C4-2B (cell line): ENCODE measurements around the gene SLC39A5.

Source experiments
- ZFX ChIP-seq: fragments of 450-650 bp; IDR thresholded peaks from 2 replicates; pipeline ENCODE4 v1.6.1; 2017
- TF ChIP-seq, protein P1 (sequence below): fragments of 450-650 bp; conservative IDR thresholded peaks from 2 replicates; pipeline ENCODE4 v1.5.1; 2017; ENCODE audit warnings: mild to moderate bottlenecking

DNA sequence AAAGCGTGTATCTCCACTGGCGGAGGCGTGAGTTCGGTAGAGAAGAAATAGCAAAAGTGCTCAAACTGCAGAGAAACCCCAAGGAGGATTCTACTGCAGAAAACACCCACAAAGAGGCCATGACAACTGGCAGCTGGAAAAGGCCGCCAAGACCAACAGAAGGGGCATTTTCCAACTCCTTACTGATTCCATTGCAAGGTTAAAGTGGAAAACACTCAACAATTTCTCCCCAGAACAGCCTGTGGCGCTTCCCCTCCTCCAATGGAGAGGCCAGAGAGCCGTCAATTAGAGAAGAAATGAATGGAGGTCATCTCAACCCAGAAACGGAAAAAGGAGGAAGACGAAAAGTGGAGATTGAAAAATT, 29.0 kb downstream of the SLC39A5 start:
- TF ChIP-seq, protein P1, sequence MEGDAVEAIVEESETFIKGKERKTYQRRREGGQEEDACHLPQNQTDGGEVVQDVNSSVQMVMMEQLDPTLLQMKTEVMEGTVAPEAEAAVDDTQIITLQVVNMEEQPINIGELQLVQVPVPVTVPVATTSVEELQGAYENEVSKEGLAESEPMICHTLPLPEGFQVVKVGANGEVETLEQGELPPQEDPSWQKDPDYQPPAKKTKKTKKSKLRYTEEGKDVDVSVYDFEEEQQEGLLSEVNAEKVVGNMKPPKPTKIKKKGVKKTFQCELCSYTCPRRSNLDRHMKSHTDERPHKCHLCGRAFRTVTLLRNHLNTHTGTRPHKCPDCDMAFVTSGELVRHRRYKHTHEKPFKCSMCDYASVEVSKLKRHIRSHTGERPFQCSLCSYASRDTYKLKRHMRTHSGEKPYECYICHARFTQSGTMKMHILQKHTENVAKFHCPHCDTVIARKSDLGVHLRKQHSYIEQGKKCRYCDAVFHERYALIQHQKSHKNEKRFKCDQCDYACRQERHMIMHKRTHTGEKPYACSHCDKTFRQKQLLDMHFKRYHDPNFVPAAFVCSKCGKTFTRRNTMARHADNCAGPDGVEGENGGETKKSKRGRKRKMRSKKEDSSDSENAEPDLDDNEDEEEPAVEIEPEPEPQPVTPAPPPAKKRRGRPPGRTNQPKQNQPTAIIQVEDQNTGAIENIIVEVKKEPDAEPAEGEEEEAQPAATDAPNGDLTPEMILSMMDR: no peak; the same call in 1 of the 2 replicates
- TF ChIP-seq ZFX: no peak
